T-helper 1 cell treated with Interleukin-12 subunit alpha and Interleukin-12 subunit beta and Interleukin-4 antibody, amounts not matched to agents 30 μg/mL and 1 μg/mL, for 36 hours (primary cell): ENCODE results near the gene PHF21B.
"Not testable (repeated sequence)": the region's sequence is repeated elsewhere in the genome, so short reads cannot be mapped to it uniquely, and the experiment has no call there.

Experiments used
- H3K27ac Mint-ChIP-seq: one replicate; pipeline ENCODE4 v1.8.0; 2021; ENCODE audit warnings: mild to moderate bottlenecking, mixed read lengths
- H3K27me3 Mint-ChIP-seq: one replicate; pipeline ENCODE4 v1.8.0; 2021; ENCODE audit warnings: low read depth, mixed read lengths
- H3K36me3 Mint-ChIP-seq: one replicate; pipeline ENCODE4 v1.8.0; 2021; ENCODE audit warnings: low read depth, mixed read lengths
- H3K4me1 Mint-ChIP-seq: one replicate; pipeline ENCODE4 v1.8.0; 2021; ENCODE audit warnings: low read depth, mixed read lengths
- H3K4me3 Mint-ChIP-seq: one replicate; pipeline ENCODE4 v1.8.0; 2021; ENCODE audit warnings: mild to moderate bottlenecking, moderate library complexity, mixed read lengths
- H3K9me3 Mint-ChIP-seq: one replicate; pipeline ENCODE4 v1.8.0; 2021; ENCODE audit warnings: mixed read lengths

The PHF21B gene

GRCh38 chr22:44969817-44970216 is 40.0 kb downstream of the PHF21B start:
- H3K9me3 Mint-ChIP-seq, result no peaks in the 10 kb centered on the region
- no peaks in the 10 kb centered on the region for H3K4me1 Mint-ChIP-seq
- H3K27me3 Mint-ChIP-seq, result no peaks in the 10 kb centered on the region
- H3K36me3 Mint-ChIP-seq, result no peaks in the 10 kb centered on the region
- no peak overlapping the region for H3K4me3 Mint-ChIP-seq
- no peak overlapping the region for H3K27ac Mint-ChIP-seq

- Mint-ChIP-seq H3K9me3 (no peaks in the 10 kb centered on the region), H3K4me3 (no peak overlapping the region), H3K4me1 (no peaks in the 10 kb centered on the region), H3K27me3 (no peaks in the 10 kb centered on the region), H3K27ac (no peak overlapping the region), H3K36me3 (no peaks in the 10 kb centered on the region)
Measured at GRCh38 chr22:44968736-44969135, 41.1 kb downstream of the PHF21B start.

- Mint-ChIP-seq H3K4me1 (no peaks in the 10 kb centered on the region), H3K27ac (no peak overlapping the region), H3K4me3 (no peak overlapping the region), H3K9me3 (no peaks in the 10 kb centered on the region), H3K27me3 (no peaks in the 10 kb centered on the region), H3K36me3 (no peaks in the 10 kb centered on the region)
Measured at GRCh38 chr22:44965171-44965570, 44.6 kb downstream of the PHF21B start.

- Mint-ChIP-seq H3K4me3 (no peak overlapping the region), H3K27ac (no peak overlapping the region), H3K36me3 (no peaks in the 10 kb centered on the region), H3K4me1 (no peaks in the 10 kb centered on the region), H3K9me3 (no peaks in the 10 kb centered on the region), H3K27me3 (no peaks in the 10 kb centered on the region)
Measured at GRCh38 chr22:44964722-44965078, 45.1 kb downstream of the PHF21B start.

GRCh38 chr22:44963832-44964721 is 45.7 kb downstream of the PHF21B start:
- H3K4me1 Mint-ChIP-seq, result no peaks in the 10 kb centered on the region
- no peak overlapping the region for H3K4me3 Mint-ChIP-seq
- no peaks in the 10 kb centered on the region for H3K36me3 Mint-ChIP-seq
- H3K9me3 Mint-ChIP-seq, result no peaks in the 10 kb centered on the region
- H3K27ac Mint-ChIP-seq, result no peak overlapping the region
- H3K27me3 Mint-ChIP-seq, result no peaks in the 10 kb centered on the region

- no peaks in the 10 kb centered on the region for H3K36me3 Mint-ChIP-seq
- no peak overlapping the region for H3K27ac Mint-ChIP-seq
- no peaks in the 10 kb centered on the region for H3K4me1 Mint-ChIP-seq
- no peaks in the 10 kb centered on the region for H3K27me3 Mint-ChIP-seq
- no peaks in the 10 kb centered on the region for H3K9me3 Mint-ChIP-seq
- H3K4me3 Mint-ChIP-seq, result no peak overlapping the region
Measured at GRCh38 chr22:44962741-44963454, 46.9 kb downstream of the PHF21B start.

GRCh38 chr22:44961682-44962081 is 48.1 kb downstream of the PHF21B start:
- H3K36me3 Mint-ChIP-seq, H3K9me3 Mint-ChIP-seq, H3K4me3 Mint-ChIP-seq, H3K4me1 Mint-ChIP-seq, H3K27me3 Mint-ChIP-seq, H3K27ac Mint-ChIP-seq: not testable (repeated sequence)

- no peaks in the 10 kb centered on the region for H3K9me3 Mint-ChIP-seq
- peaks cover 3% of the 10 kb centered on the region for H3K27me3 Mint-ChIP-seq
- H3K36me3 Mint-ChIP-seq, result no peaks in the 10 kb centered on the region
- H3K4me1 Mint-ChIP-seq, result no peaks in the 10 kb centered on the region
- no peak overlapping the region for H3K4me3 Mint-ChIP-seq
- no peak overlapping the region for H3K27ac Mint-ChIP-seq
Measured at GRCh38 chr22:44956840-44957767, 52.7 kb downstream of the PHF21B start.

- no peaks in the 10 kb centered on the region for H3K9me3 Mint-ChIP-seq
- H3K4me3 Mint-ChIP-seq, result no peak overlapping the region
- H3K4me1 Mint-ChIP-seq, result no peaks in the 10 kb centered on the region
- no peak overlapping the region for H3K27ac Mint-ChIP-seq
- H3K36me3 Mint-ChIP-seq, result no peaks in the 10 kb centered on the region
- H3K27me3 Mint-ChIP-seq, result peaks cover 3% of the 10 kb centered on the region
Measured at GRCh38 chr22:44955102-44955501, 54.7 kb downstream of the PHF21B start.

- Mint-ChIP-seq H3K9me3 (no peaks in the 10 kb centered on the region), H3K36me3 (no peaks in the 10 kb centered on the region)
Measured at GRCh38 chr22:44954149-44954548, 55.7 kb downstream of the PHF21B start.

GRCh38 chr22:44952863-44953746 is 56.7 kb downstream of the PHF21B start:
- Mint-ChIP-seq H3K4me1 (no peaks in the 10 kb centered on the region), H3K36me3 (no peaks in the 10 kb centered on the region), H3K4me3 (no peak overlapping the region), H3K27ac (no peak overlapping the region), H3K9me3 (no peaks in the 10 kb centered on the region), H3K27me3 (peaks cover 3% of the 10 kb centered on the region)

More at GRCh38 chr22:44954149-44954548, 55.7 kb downstream of the PHF21B start:
- no peaks in the 10 kb centered on the region for H3K4me1 Mint-ChIP-seq
- H3K27ac Mint-ChIP-seq, result no peak overlapping the region
- peaks cover 3% of the 10 kb centered on the region for H3K27me3 Mint-ChIP-seq
- no peak overlapping the region for H3K4me3 Mint-ChIP-seq

- no peaks in the 10 kb centered on the region for H3K9me3 Mint-ChIP-seq
- no peak overlapping the region for H3K27ac Mint-ChIP-seq
- no peaks in the 10 kb centered on the region for H3K36me3 Mint-ChIP-seq
- H3K4me1 Mint-ChIP-seq, result no peaks in the 10 kb centered on the region
- no peak overlapping the region for H3K4me3 Mint-ChIP-seq
- H3K27me3 Mint-ChIP-seq, result peaks cover 3% of the 10 kb centered on the region
Measured at GRCh38 chr22:44951510-44951816, 58.3 kb downstream of the PHF21B start.

GRCh38 chr22:44950806-44951509 is 58.8 kb downstream of the PHF21B start:
- H3K27me3 Mint-ChIP-seq, result peaks cover 3% of the 10 kb centered on the region
- H3K9me3 Mint-ChIP-seq, result no peaks in the 10 kb centered on the region
- H3K27ac Mint-ChIP-seq, result no peak overlapping the region
- H3K4me1 Mint-ChIP-seq, result no peaks in the 10 kb centered on the region
- H3K4me3 Mint-ChIP-seq, result no peak overlapping the region
- H3K36me3 Mint-ChIP-seq, result no peaks in the 10 kb centered on the region
